Naive thymus-derived CD8-positive, alpha-beta T cell (primary cell): Measurements from ENCODE around the gene STIM2. TPM values are rescaled to one million over a fixed set of nuclear protein-coding genes. Genes with fewer than 3 reads are reported as not detected.

Experiments used
- ATAC-seq, 2 donors: fragments of 150-1000 bp; cut with Tn5 transposase in 1 of 2; sonication (Bioruptor Pico), chemical (Tn5 transposase) in 1 of 2; 1 replicate in 1 of 2; 2 replicates in 1 of 2; pipeline ENCODE4 v1.10.0; 2021; ENCODE audit warnings: mild to moderate bottlenecking in 2 of 2, moderate library complexity in 2 of 2
- POLR2A ChIA-PET: fragments of 350-600 bp; sonication (Branson Sonifier 250); formaldehyde crosslinking; loops from one replicate; lab custom pipeline; 2021; ENCODE audit warnings: antibody characterized with exemption; lab: Charles Lee
- DNase-seq, 10 donors: peaks; one replicate each; pipeline versions ENCODE4 v3.0.0 to v3.0.0-alpha.2; 2020 to 2022
- H3K27ac Mint-ChIP-seq, 10 donors: one replicate each; pipeline ENCODE4 v1.8.0; 2020 to 2022; ENCODE audit warnings: mild to moderate bottlenecking in 10 of 10, mixed read lengths in 10 of 10, moderate library complexity in 4 of 10, inconsistent platforms in 1 of 10
- H3K27me3 Mint-ChIP-seq, 5 donors: one replicate each; pipeline ENCODE4 v1.8.0; 2021 to 2022; ENCODE audit warnings: mixed read lengths in 5 of 5
- H3K36me3 Mint-ChIP-seq, 3 donors: one replicate each; pipeline ENCODE4 v1.8.0; 2020 to 2022; ENCODE audit warnings: mixed read lengths in 3 of 3, mild to moderate bottlenecking in 2 of 3, inconsistent platforms in 1 of 3
- H3K4me1 Mint-ChIP-seq, 4 donors: one replicate each; pipeline ENCODE4 v1.8.0; 2021 to 2022; ENCODE audit warnings: mixed read lengths in 4 of 4
- H3K4me3 Mint-ChIP-seq, 10 donors: one replicate each; pipeline ENCODE4 v1.8.0; 2020 to 2022; ENCODE audit warnings: mild to moderate bottlenecking in 10 of 10, mixed read lengths in 10 of 10, moderate library complexity in 6 of 10, inconsistent platforms in 1 of 10
- H3K9me3 Mint-ChIP-seq, 9 donors: one replicate each; pipeline ENCODE4 v1.8.0; 2020 to 2022; ENCODE audit warnings: mixed read lengths in 9 of 9, mild to moderate bottlenecking in 3 of 9, inconsistent platforms in 1 of 9, moderate library complexity in 1 of 9
- polyA plus RNA-seq, 3 donors: library from polyadenylated mRNA; unstranded; fragments of 300-500 nt; fragmentation: Illumina TruSeq; gene quantifications; one replicate each; pipeline ENCODE4 v1.2.3, GENCODE V29; 2021
- total RNA-seq, 8 experiments: library from RNA in 2 of 8; stranded (reverse) in 2 of 8; gene quantifications; one replicate each; pipeline ENCODE4 v1.2.3 and lab custom pipeline; 2021 to 2026

STIM2 gene
- total and polyA plus RNA-seq, 5 experiments from 2014 or later = 22.2 to 105 (median 35.4) TPM

GRCh38 chr4:26860922-26861433, 337 bp downstream of the STIM2 start:
- peaks cover 0 to 4% (median 2%) of the 10 kb centered on the region in 3 donors for H3K36me3 Mint-ChIP-seq
- peak; percentile 38 to 73 (median 62) for DNase-seq
- H3K27me3 Mint-ChIP-seq = no peaks in the 10 kb centered on the region
- peak overlapping the region; percentile 92 to 100 (median 98) for H3K4me3 Mint-ChIP-seq
- POLR2A ChIA-PET = interaction anchor here (0.7 to 5.8 kb wide), 27 partner anchors 8 to 1548 kb away, joined by 3 to 180 read pairs (median 6); partner anchors contain the start of genes TBC1D19 and ZCCHC4
- no peaks in the 10 kb centered on the region for H3K9me3 Mint-ChIP-seq
- peak overlapping the region in 9 of 10 donors; percentile 97 to 99 (median 99) for H3K27ac Mint-ChIP-seq
- peak; percentile 21 to 28 for ATAC-seq
- peaks cover 30 to 77% (median 70%) of the 10 kb centered on the region in 4 donors for H3K4me1 Mint-ChIP-seq

- POLR2A ChIA-PET = interaction anchor here (0.7 to 5.8 kb wide), 25 partner anchors 7 to 948 kb away, joined by 3 to 180 read pairs (median 7); partner anchors contain the start of gene TBC1D19
- ATAC-seq (peak; percentile 33 to 35), DNase-seq (peak; percentile 66 to 88 (median 76))
- Mint-ChIP-seq H3K4me1 (peaks cover 35 to 82% (median 73%) of the 10 kb centered on the region in 4 donors), H3K36me3 (peaks cover 0 to 4% (median 2%) of the 10 kb centered on the region in 3 donors), H3K27ac (peak overlapping the region; percentile 94 to 99 (median 98)), H3K4me3 (peak overlapping the region; percentile 90 to 99 (median 97)), H3K27me3 (no peaks in the 10 kb centered on the region), H3K9me3 (no peaks in the 10 kb centered on the region)
These were observed 969 bp downstream of the STIM2 start for GRCh38 chr4:26861434-26862186.

DNA sequence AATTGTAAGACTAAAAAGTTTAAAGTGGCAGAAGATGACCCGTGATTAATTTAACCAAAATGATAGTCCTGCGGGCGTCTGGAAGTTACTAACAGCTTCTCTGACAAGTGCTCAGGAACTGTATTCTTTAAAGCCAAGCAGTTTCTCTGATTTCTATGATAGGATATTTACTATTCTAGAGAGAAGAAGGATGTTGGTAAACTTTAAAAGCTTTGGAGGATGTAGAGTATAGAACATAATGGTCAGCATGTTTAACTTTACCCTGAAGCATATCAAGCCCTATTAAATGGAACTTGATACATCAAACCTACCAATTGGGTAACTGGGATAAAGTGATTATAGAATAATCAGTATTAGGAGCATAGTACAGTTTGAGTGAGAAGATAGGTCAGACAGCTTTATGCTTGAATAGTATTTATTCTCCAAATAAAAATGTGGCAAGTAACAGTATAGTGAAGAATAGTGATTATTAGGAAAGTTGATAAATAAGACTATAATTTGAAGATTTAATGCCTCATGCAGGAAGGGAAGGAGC, 1.8 kb downstream of the STIM2 start:
- Mint-ChIP-seq H3K27me3 (no peaks in the 10 kb centered on the region), H3K27ac (peak overlapping the region; percentile 9 to 99 (median 98)), H3K4me3 (peak overlapping the region; percentile 90 to 99 (median 97)), H3K9me3 (no peaks in the 10 kb centered on the region), H3K4me1 (peaks cover 34 to 82% (median 71%) of the 10 kb centered on the region in 4 donors), H3K36me3 (peaks cover 0 to 4% (median 2%) of the 10 kb centered on the region in 3 donors)
- POLR2A ChIA-PET = interaction anchor here (0.7 to 5.8 kb wide), 11 partner anchors 10 to 949 kb away, joined by 4 to 180 read pairs (median 16); no protein-coding TSS in a partner anchor
- ATAC-seq = no peak
- no peak for DNase-seq

DNA sequence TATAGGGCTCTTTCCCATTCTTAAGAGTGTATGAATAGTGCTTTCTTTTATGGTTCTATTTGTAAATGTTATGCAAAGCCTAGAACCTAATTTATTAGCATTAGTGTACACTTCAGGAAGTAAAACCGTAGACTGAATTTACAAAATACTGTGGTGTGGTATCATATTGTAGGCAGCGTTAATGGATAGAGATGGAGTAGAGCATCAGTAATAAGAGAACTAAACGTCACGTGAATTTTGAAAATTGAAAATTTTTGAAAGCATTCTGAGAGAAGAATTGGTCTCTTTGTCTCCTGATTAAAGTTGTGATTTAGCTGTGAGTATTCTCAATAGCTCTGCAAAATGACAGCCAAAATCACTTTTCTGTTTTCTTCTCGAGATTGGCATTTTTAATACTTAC, 2.9 kb downstream of the STIM2 start:
- no peaks in the 10 kb centered on the region for H3K9me3 Mint-ChIP-seq
- peaks cover 39 to 86% (median 75%) of the 10 kb centered on the region in 4 donors for H3K4me1 Mint-ChIP-seq
- no peak for DNase-seq
- H3K4me3 Mint-ChIP-seq = peak overlapping the region; percentile 40 to 96 (median 76)
- H3K36me3 Mint-ChIP-seq = peaks cover 0 to 4% (median 2%) of the 10 kb centered on the region in 3 donors
- peak overlapping the region in 6 of 10 donors; percentile 2 to 99 (median 46) for H3K27ac Mint-ChIP-seq
- no peaks in the 10 kb centered on the region for H3K27me3 Mint-ChIP-seq
- ATAC-seq = no peak
- POLR2A ChIA-PET = no interaction called here

GRCh38 chr4:26864899-26865298, 4.3 kb downstream of the STIM2 start:
- ATAC-seq (no peak), DNase-seq (no peak)
- Mint-ChIP-seq H3K27ac (peak overlapping the region in 5 of 10 donors; percentile 1 to 99 (median 12)), H3K27me3 (no peaks in the 10 kb centered on the region), H3K4me1 (peaks cover 34 to 86% (median 70%) of the 10 kb centered on the region in 4 donors), H3K4me3 (peak overlapping the region in 9 of 10 donors; percentile 14 to 74 (median 54)), H3K36me3 (peaks cover 2 to 7% (median 4%) of the 10 kb centered on the region in 3 donors), H3K9me3 (no peaks in the 10 kb centered on the region)
- POLR2A ChIA-PET = interaction anchor here (0.8 kb wide), 1 partner anchor 22 kb away, joined by 3 read pairs; no protein-coding TSS in a partner anchor

GRCh38 chr4:26866203-26866602, 5.6 kb downstream of the STIM2 start:
- H3K9me3 Mint-ChIP-seq = no peaks in the 10 kb centered on the region
- peak overlapping the region in 9 of 10 donors; percentile 14 to 71 (median 56) for H3K4me3 Mint-ChIP-seq
- POLR2A ChIA-PET = interaction anchor here (1.1 to 1.2 kb wide), 3 partner anchors 9 to 20 kb away, joined by 3 to 6 read pairs (median 4); no protein-coding TSS in a partner anchor
- H3K27me3 Mint-ChIP-seq = no peaks in the 10 kb centered on the region
- DNase-seq (no peak), ATAC-seq (no peak)
- H3K4me1 Mint-ChIP-seq = peaks cover 41 to 91% (median 75%) of the 10 kb centered on the region in 4 donors
- H3K36me3 Mint-ChIP-seq = peaks cover 2 to 10% (median 4%) of the 10 kb centered on the region in 3 donors
- peak overlapping the region in 8 of 10 donors; percentile 16 to 80 (median 54) for H3K27ac Mint-ChIP-seq

DNA sequence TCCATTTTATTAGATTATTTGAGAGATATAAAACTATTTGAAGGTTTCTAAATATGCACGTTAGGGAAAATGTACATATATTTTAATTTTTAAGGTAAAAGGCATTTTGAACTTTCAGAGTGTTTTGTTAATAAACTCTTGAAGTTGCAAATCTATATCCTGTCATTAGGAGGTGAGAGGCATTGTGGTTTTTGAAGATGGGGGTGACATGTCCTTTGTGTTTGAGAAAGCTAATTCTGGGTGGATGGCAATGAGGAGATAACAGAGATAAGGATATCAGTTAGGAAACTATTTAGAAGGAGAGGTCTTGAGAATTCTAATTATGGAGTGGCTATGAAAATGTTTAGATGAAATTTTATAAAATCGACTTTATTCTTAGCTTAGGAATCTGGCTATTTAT, 6.1 kb downstream of the STIM2 start:
- DNase-seq (no peak), ATAC-seq (no peak)
- Mint-ChIP-seq H3K36me3 (peaks cover 0 to 12% (median under 1%) of the 10 kb centered on the region in 3 donors), H3K4me3 (peak overlapping the region in 9 of 10 donors; percentile 11 to 70 (median 51)), H3K27me3 (no peaks in the 10 kb centered on the region), H3K27ac (peak overlapping the region in 7 of 10 donors; percentile 7 to 77 (median 35)), H3K4me1 (peaks cover 41 to 92% (median 79%) of the 10 kb centered on the region in 4 donors), H3K9me3 (no peaks in the 10 kb centered on the region)
- POLR2A ChIA-PET = interaction anchor here (1.1 to 1.2 kb wide), 3 partner anchors 9 to 19 kb away, joined by 3 to 6 read pairs (median 4); no protein-coding TSS in a partner anchor

- H3K27ac Mint-ChIP-seq = peak overlapping the region in 9 of 10 donors; percentile 26 to 87 (median 73)
- peak overlapping the region; percentile 13 to 63 (median 54) for H3K4me3 Mint-ChIP-seq
- ATAC-seq = no peak
- POLR2A ChIA-PET = interaction anchor here (0.6 to 0.7 kb wide), 3 partner anchors 7 to 19 kb away, joined by 3 to 5 read pairs (median 3); partner anchors contain the start of gene STIM2
- peaks cover 0 to 12% (median 0%) of the 10 kb centered on the region in 3 donors for H3K36me3 Mint-ChIP-seq
- H3K9me3 Mint-ChIP-seq = no peaks in the 10 kb centered on the region
- no peak for DNase-seq
- peaks cover 44 to 93% (median 84%) of the 10 kb centered on the region in 4 donors for H3K4me1 Mint-ChIP-seq
- no peaks in the 10 kb centered on the region for H3K27me3 Mint-ChIP-seq
These were observed 7.5 kb downstream of the STIM2 start for GRCh38 chr4:26867914-26868684.

GRCh38 chr4:26870576-26871262, 10.1 kb downstream of the STIM2 start:
- H3K36me3 Mint-ChIP-seq = peaks cover 0 to 12% (median 0%) of the 10 kb centered on the region in 3 donors
- no peaks in the 10 kb centered on the region for H3K9me3 Mint-ChIP-seq
- DNase-seq (no peak), ATAC-seq (no peak)
- no peaks in the 10 kb centered on the region for H3K27me3 Mint-ChIP-seq
- peak overlapping the region in 3 of 10 donors; percentile 3 to 57 (median 4) for H3K4me3 Mint-ChIP-seq
- peaks cover 40 to 90% (median 79%) of the 10 kb centered on the region in 4 donors for H3K4me1 Mint-ChIP-seq
- peak overlapping the region in 7 of 10 donors; percentile 2 to 93 (median 28) for H3K27ac Mint-ChIP-seq
- POLR2A ChIA-PET = interaction anchor here (0.8 kb wide), 2 partner anchors 9 to 14 kb away, joined by 3 read pairs; no protein-coding TSS in a partner anchor

GRCh38 chr4:26871611-26872010, 11.0 kb downstream of the STIM2 start:
- Mint-ChIP-seq H3K36me3 (peaks cover 0 to 12% (median 0%) of the 10 kb centered on the region in 3 donors), H3K4me1 (peaks cover 37 to 89% (median 77%) of the 10 kb centered on the region in 4 donors), H3K4me3 (peak overlapping the region in 6 of 10 donors; percentile 1 to 60 (median 24)), H3K27ac (peak overlapping the region in 9 of 10 donors; percentile 13 to 93 (median 77)), H3K9me3 (no peaks in the 10 kb centered on the region), H3K27me3 (no peaks in the 10 kb centered on the region)
- ATAC-seq (no peak), DNase-seq (no peak)
- POLR2A ChIA-PET = interaction anchor here (2.7 kb wide), 1 partner anchor 10 kb away, joined by 27 read pairs; the partner anchor contains the start of gene STIM2
